DOHH2 (cell line): ENCODE measurements around the gene ZNF593OS.

Source experiments
- H3F3A ChIP-seq: fragments of 200-600 bp; sonication (generic), shearing (Covaris generic); 2 replicates; pipeline ENCODE4 v1.6.0; 2016; ENCODE audit warnings: antibody characterized with exemption, mild to moderate bottlenecking; ENCODE audit not compliant: control insufficient read depth, insufficient read depth
- H3K27ac ChIP-seq: fragments of 200-600 bp; sonication (generic); 2 replicates; pipeline ENCODE4 v1.5.1; 2014; ENCODE audit warnings: low read depth, mild to moderate bottlenecking, low read length, moderate library complexity
- H3K27me3 ChIP-seq: fragments of 200-600 bp; sonication (generic); 2 replicates; pipeline ENCODE4 v1.6.1; 2014; ENCODE audit warnings: mild to moderate bottlenecking, low read length, mixed read lengths; ENCODE audit not compliant: control insufficient read depth
- H3K36me3 ChIP-seq: fragments of 200-600 bp; sonication (generic); 2 replicates; pipeline ENCODE4 v1.6.1; 2014; ENCODE audit warnings: mild to moderate bottlenecking, low read length, moderate library complexity, mixed read lengths; ENCODE audit not compliant: control insufficient read depth
- H3K4me1 ChIP-seq: fragments of 200-600 bp; sonication (generic); 2 replicates; pipeline ENCODE4 v1.6.1; 2014; ENCODE audit warnings: mild to moderate bottlenecking, low read length, mixed read lengths; ENCODE audit not compliant: control insufficient read depth
- H3K4me2 ChIP-seq: fragments of 200-600 bp; sonication (generic); 2 replicates; pipeline ENCODE4 v1.6.0; 2014; ENCODE audit warnings: mild to moderate bottlenecking, low read length, moderate library complexity
- H3K4me3 ChIP-seq: fragments of 200-600 bp; sonication (generic); 2 replicates; pipeline ENCODE4 v1.5.1; 2014; ENCODE audit warnings: mild to moderate bottlenecking, low read length, mixed read lengths
- H3K79me2 ChIP-seq: fragments of 200-600 bp; sonication (generic); 2 replicates; pipeline ENCODE4 v1.6.1; 2014; ENCODE audit warnings: mild to moderate bottlenecking, low read length, mixed read lengths; ENCODE audit not compliant: control insufficient read depth
- H3K9me2 ChIP-seq: fragments of 200-600 bp; sonication (generic); replicated peaks from 2 replicates; pipeline ENCODE4 v1.6.1; 2014; ENCODE audit warnings: mild to moderate bottlenecking, low read length, mixed read lengths; ENCODE audit not compliant: control insufficient read depth
- H3K9me3 ChIP-seq: fragments of 200-600 bp; sonication (generic); 2 replicates; pipeline ENCODE4 v1.6.1; 2014; ENCODE audit warnings: antibody characterized with exemption, low read length, mixed read lengths; ENCODE audit not compliant: control insufficient read depth, insufficient read depth
- H4K20me1 ChIP-seq: fragments of 200-600 bp; sonication (generic); 2 replicates; pipeline ENCODE4 v1.6.0; 2014; ENCODE audit warnings: low read depth, mild to moderate bottlenecking, antibody characterized with exemption, low read length, moderate library complexity; ENCODE audit not compliant: control insufficient read depth, insufficient read depth
- EZH2phosphoT487 ChIP-seq: fragments of 200-600 bp; sonication (generic); IDR thresholded peaks from 2 replicates; pipeline ENCODE4 v1.6.1; 2017; ENCODE audit warnings: borderline replicate concordance, mild to moderate bottlenecking, antibody characterized with exemption, low read length, moderate library complexity, mixed read lengths
- TF ChIP-seq, protein P1 (sequence below): fragments of 200-600 bp; sonication (generic); IDR thresholded peaks from one replicate; pipeline ENCODE4 v1.5.1; 2014; ENCODE audit warnings: antibody characterized with exemption, mild to moderate bottlenecking, low read depth, low read length; ENCODE audit not compliant: poor library complexity, severe bottlenecking

Gene ZNF593OS

DNA sequence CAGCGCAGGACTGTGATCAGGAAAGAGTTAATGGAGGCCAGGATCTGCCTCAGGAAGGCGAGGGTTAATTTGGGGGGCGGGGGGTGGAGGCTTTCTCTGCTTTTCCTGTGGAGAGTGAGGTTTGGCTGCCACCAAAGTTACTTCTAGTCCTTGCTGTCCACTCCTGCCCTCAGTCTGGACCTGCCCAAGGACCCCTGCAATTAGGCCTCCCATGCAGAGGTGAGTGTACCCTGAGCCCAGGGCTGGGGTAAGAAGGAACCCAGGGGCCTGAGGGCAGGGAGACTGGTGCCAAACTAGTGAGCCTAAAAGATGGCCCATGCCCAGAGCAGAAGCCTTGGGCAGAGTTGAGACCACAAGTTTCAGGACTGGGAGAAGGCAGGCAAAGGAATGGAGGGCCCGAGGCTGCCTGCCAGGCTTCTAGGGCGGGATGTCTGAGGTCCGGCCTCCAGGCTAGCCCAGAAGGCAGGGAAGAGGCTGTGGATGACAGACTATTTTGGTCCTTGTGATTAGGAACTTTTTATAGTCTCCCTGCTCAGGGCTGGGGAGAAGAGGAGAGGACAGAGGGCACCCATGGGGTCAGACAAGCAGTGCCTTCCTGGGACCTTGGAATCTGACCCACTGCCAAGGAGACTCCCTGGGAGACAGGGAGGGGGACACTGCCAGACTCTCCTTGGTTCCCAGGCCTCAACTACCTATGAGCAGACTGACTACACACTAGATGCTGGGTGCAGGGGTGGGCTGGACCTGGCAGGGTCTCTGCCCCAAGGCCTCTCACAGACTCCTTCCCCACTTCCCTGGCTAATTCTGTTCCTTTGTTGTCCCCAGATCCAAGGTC is 12.5 kb downstream of the ZNF593OS start, which contains the start of gene FAM110D:
FAM110D (plus strand) TSS at position 172 of the 835 bp plus-strand sequence. CDS start 2,213 bp downstream, outside the sequence.
- H3K4me1 ChIP-seq: peaks cover 16% of the 10 kb centered on the region

DNA sequence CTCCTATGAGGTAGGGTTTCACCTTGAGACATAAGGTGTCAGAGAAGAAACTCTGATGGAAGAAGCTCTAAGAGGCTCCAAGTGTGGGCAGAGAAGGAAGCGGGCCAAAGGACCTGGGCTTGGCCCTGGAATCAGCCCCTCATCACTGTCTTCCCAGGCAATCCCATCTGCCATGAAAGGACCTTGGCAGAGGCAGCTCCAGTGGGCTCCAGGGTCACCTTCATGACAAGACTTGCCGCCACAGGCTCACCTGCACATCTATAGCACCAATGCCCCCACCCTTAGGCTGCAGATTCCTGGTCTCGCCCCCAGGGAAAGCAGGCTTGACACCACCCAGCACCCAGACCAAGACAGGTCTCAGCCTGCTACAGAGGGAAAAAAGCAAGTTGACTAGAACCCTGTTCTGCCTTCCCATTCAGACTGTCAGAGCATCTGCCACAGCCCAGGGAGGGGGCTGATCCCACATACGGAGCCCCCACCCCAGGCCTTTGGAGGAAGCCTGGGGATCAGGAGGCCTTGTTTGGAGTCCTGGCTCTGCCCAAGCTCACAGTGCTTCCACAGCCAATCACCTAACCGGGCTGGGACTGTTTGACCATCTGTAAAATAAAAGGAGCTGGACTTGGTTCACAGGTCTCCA is 13.2 kb downstream of the ZNF593OS start:
- Histone ChIP-seq H3K9me3 (no peaks in the 10 kb centered on the region), H3K4me1 (peaks cover 11% of the 10 kb centered on the region), H4K20me1 (no peaks in the 10 kb centered on the region), H3K27ac (no peak overlapping the region), H3K36me3 (no peaks in the 10 kb centered on the region), H3K9me2 (no peaks in the 10 kb centered on the region), H3K4me3 (no peak overlapping the region), H3K4me2 (no peak overlapping the region), H3K27me3 (peaks cover 64% of the 10 kb centered on the region), H3F3A (no peaks in the 10 kb centered on the region), H3K79me2 (no peaks in the 10 kb centered on the region)
- no peak for TF ChIP-seq EZH2phosphoT487
- TF ChIP-seq, protein P1, sequence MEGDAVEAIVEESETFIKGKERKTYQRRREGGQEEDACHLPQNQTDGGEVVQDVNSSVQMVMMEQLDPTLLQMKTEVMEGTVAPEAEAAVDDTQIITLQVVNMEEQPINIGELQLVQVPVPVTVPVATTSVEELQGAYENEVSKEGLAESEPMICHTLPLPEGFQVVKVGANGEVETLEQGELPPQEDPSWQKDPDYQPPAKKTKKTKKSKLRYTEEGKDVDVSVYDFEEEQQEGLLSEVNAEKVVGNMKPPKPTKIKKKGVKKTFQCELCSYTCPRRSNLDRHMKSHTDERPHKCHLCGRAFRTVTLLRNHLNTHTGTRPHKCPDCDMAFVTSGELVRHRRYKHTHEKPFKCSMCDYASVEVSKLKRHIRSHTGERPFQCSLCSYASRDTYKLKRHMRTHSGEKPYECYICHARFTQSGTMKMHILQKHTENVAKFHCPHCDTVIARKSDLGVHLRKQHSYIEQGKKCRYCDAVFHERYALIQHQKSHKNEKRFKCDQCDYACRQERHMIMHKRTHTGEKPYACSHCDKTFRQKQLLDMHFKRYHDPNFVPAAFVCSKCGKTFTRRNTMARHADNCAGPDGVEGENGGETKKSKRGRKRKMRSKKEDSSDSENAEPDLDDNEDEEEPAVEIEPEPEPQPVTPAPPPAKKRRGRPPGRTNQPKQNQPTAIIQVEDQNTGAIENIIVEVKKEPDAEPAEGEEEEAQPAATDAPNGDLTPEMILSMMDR: no peak

More for the DNA sequence above, 12.5 kb downstream of the ZNF593OS start, which contains the start of gene FAM110D:
- Histone ChIP-seq H3K36me3 (no peaks in the 10 kb centered on the region), H3K9me2 (no peaks in the 10 kb centered on the region), H3K79me2 (no peaks in the 10 kb centered on the region), H4K20me1 (no peaks in the 10 kb centered on the region), H3K27ac (no peak within 1 kb of the TSS), H3K27me3 (peaks cover 63% of the 10 kb centered on the region), H3K4me3 (no peak within 1 kb of the TSS), H3F3A (no peaks in the 10 kb centered on the region), H3K4me2 (no peak within 1 kb of the TSS), H3K9me3 (no peaks in the 10 kb centered on the region)
- TF ChIP-seq, protein P1: no peak
- no peak for TF ChIP-seq EZH2phosphoT487

DNA sequence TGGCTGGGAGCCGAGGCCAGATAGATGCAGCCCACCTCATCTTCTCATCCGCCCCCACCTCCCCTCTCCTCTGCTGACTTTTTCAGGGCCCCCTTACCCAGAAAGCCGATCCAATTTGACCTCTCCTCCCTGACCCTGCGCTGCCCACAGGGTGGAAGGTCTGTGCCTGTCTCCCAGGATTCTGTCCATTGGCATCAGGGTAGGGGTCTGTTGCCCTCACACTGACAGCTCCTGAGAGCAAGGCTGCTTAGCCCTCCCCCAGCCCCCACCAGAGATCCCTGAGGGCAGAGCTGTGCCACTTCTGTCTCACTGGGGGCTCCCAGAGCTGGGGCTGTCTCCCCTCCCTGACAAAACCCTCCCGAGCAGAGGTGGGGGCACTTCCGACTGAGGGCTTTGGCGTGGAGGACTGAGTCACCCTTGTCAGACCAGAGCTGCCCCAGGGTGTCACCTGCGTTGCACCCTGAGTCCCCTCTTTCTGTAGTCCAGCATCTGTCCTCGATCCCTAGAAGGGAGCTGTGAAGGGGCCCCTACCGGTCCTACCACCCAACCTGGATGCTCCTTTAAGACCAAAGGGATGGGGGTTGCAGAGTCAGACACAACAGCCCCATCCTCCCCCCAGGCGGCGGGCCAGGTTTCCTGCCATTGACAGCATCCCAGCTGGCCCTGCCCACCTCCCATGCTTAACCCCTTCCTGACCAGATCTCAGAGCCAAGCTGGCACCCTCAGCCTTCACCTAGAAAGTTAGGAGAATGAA is 15.2 kb downstream of the ZNF593OS start:
- Histone ChIP-seq H4K20me1 (no peaks in the 10 kb centered on the region), H3K36me3 (no peaks in the 10 kb centered on the region), H3K27me3 (peaks cover 60% of the 10 kb centered on the region), H3F3A (no peaks in the 10 kb centered on the region), H3K9me3 (no peaks in the 10 kb centered on the region), H3K79me2 (no peaks in the 10 kb centered on the region), H3K27ac (no peak overlapping the region), H3K4me3 (no peak overlapping the region), H3K4me2 (no peak overlapping the region), H3K9me2 (no peaks in the 10 kb centered on the region), H3K4me1 (peaks cover 6% of the 10 kb centered on the region)
- no peak for TF ChIP-seq EZH2phosphoT487
- TF ChIP-seq, protein P1: no peak
